Measurements from ENCODE around the gene FTH1. TPM values are rescaled to one million over a fixed set of nuclear protein-coding genes. Genes with fewer than 3 reads are reported as not detected.

The FTH1 gene
- total RNA-seq, 2 donors from 2014 or later: 5,286 to 5,395 TPM

DNA sequence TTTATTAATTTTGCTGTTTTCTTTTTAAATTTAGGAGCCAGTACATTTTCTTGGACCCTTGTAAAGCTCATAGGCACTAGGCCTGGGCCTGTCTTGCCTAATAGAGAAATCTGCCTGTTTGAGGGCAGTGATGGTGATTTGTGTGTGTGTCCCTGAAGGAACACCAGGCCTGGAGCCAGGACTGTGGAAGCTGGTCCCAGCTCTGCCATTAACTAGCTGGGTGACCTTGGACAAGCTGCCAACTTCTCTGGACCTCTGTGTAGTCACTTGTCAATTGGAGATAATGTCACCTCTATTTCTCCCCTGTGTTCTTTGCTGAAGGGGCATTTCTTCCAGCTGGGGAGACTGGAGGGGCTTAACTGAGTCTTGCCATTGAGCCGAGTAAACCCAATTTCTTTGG lies 16.0 kb upstream of the FTH1 start:
- TF ChIP-seq, protein P1, sequence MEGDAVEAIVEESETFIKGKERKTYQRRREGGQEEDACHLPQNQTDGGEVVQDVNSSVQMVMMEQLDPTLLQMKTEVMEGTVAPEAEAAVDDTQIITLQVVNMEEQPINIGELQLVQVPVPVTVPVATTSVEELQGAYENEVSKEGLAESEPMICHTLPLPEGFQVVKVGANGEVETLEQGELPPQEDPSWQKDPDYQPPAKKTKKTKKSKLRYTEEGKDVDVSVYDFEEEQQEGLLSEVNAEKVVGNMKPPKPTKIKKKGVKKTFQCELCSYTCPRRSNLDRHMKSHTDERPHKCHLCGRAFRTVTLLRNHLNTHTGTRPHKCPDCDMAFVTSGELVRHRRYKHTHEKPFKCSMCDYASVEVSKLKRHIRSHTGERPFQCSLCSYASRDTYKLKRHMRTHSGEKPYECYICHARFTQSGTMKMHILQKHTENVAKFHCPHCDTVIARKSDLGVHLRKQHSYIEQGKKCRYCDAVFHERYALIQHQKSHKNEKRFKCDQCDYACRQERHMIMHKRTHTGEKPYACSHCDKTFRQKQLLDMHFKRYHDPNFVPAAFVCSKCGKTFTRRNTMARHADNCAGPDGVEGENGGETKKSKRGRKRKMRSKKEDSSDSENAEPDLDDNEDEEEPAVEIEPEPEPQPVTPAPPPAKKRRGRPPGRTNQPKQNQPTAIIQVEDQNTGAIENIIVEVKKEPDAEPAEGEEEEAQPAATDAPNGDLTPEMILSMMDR (IDR thresholded peaks at IDR 0.05): no peak
- Histone ChIP-seq H3K9me3 (no peaks in the 10 kb centered on the region), H3K27ac (no peak overlapping the region), H3K9ac (ENCODE audit: low read depth in 2 of 2, low read length in 2 of 2) (no peak overlapping the region), H3K4me1 (no peaks in the 10 kb centered on the region), H3K36me3 (no peaks in the 10 kb centered on the region), H3K27me3 (no peaks in the 10 kb centered on the region), H3K4me3 (no peak overlapping the region)
- intact Hi-C loops (cut with DNase I): no loop called here
- no peak for DNase-seq

DNA sequence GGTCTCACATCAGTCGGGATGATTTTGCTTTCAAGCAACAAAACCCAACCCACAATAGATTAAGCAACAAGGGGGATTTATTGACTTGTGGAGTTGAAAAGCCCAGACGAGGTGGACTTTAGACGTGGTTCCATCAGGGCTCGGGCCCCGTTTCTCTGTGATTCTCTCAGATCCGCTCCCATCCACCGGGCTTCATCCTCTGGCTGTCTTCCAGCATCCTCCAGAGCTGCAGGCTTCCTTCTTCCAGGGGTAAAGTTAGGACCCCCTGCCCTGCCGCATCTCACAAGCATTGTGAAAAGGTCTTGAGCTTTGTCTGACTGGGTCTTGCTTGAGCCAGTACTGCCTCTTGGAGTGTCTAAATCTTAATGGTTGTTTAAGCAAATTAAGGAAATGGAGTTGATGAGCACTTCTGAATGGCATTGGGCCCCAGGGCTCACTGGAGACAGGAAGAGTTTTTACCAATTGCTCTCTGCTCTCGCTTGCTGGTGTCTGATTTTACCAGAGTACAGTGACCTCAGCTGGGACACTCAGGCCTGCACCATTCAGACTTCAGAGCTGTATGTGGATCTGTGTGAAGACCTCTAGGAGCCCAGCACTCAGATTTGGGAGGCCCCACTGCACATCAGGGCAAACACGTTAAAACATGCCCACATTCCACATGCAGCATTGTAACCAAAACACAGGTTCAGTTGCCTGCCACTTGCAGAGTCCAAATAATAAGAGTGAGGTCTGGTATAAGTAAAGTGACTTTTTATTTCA lies 13.5 kb upstream of the FTH1 start:
- H3K9ac ChIP-seq (ENCODE audit: low read depth in 2 of 2, low read length in 2 of 2): no peak overlapping the region
- intact Hi-C loops (cut with DNase I): no loop called here
- DNase-seq: no peak
- H3K9me3 ChIP-seq: no peaks in the 10 kb centered on the region
- peaks cover 4% of the 10 kb centered on the region for H3K4me1 ChIP-seq
- TF ChIP-seq, protein P1 (IDR thresholded peaks at IDR 0.05): no peak
- no peak overlapping the region for H3K4me3 ChIP-seq
- H3K36me3 ChIP-seq: no peaks in the 10 kb centered on the region
- H3K27me3 ChIP-seq: no peaks in the 10 kb centered on the region
- no peak overlapping the region for H3K27ac ChIP-seq

DNA sequence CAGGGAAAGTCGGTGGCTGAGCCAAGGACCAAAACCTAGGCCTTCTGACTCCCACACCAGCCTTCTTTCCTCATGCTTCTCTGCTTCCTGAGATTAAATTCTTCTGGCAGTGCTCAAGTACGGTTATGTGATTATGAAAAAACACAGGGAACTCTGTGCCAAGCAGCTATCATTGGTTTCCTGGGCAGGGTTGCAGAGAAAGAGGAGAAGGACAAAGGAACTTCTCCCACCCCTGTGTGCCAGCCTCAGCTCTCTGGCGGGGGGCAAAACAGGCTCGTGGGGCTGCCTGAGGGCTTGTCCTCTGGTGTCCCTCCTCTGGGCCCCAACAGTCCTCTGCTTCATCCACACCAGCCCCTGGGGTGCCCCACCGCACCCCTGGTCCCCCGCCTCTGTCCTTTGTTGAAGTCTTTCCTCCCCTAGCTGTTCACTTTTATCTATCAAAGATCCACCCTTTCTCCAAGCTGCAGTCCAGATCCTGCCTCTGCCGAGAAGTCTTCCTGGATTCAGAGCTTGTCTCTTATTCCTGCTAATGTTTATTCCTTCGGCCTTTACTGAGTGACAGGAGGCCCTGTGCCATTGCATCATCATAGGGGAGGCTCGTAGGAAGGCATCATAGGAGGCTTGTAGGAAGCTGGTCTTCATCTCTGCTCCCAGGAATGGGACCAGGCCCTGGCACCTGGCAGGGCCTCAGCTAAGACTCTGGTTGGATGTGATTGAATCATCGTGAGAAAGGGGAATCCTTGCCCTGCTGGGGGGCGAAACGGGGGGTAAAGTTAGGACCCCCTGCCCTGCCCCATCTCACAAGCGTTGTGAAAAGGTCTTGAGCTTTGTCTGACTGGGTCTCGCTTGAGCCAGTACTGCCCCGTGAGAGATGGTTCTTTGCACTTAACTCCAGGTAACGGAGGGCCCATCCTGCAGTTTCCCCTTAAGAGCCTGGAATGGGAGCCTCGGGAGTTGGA lies 11.5 kb upstream of the FTH1 start:
- no peak overlapping the region for H3K4me3 ChIP-seq
- intact Hi-C loops (cut with DNase I): no loop called here
- no peak for DNase-seq

DNA sequence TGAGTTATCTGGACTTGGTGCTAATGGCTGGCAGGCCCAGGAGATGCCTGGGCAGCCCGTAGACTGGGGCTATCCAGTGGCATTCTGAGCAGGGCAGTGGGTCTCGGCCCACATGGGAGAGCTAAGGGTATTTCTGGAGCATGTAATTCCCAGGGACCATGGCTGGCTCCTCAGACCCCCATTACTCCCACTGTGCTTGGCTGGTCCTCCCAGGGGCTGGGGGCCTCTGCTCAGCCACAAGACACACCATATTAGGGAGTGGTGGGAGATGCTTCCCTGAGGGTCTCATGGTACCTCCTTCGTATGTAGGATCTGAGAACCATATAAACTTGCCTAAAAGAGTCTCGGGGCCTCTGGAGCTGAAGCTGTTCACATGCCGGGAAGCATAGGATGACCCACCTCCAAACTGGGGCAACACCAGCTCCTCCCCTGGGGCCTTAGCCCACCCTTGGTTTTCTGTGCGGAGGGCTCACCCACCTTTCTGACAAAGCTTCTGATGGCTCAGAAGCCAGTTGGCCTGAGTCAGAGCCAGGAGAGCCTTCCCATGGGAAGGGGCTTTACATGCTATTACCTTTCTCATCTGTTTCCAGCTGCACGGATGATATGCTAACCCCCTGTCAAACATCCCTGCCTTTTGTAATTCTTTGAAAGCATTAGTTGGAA lies 9.5 kb upstream of the FTH1 start:
- intact Hi-C loops (cut with DNase I): no loop called here
- Histone ChIP-seq H3K27me3 (no peaks in the 10 kb centered on the region), H3K27ac (no peak overlapping the region), H3K9me3 (no peaks in the 10 kb centered on the region), H3K4me3 (no peak overlapping the region), H3K9ac (ENCODE audit: low read depth in 2 of 2, low read length in 2 of 2) (no peak overlapping the region), H3K4me1 (peaks cover 28% of the 10 kb centered on the region), H3K36me3 (no peaks in the 10 kb centered on the region)
- TF ChIP-seq, protein P1 (IDR thresholded peaks at IDR 0.05): no peak
- DNase-seq: no peak

More for the DNA sequence above, 11.5 kb upstream of the FTH1 start:
- TF ChIP-seq, protein P1 (IDR thresholded peaks at IDR 0.05): no peak
- no peaks in the 10 kb centered on the region for H3K36me3 ChIP-seq
- no peak overlapping the region for H3K9ac ChIP-seq (ENCODE audit: low read depth in 2 of 2, low read length in 2 of 2)
- peaks cover 9% of the 10 kb centered on the region for H3K4me1 ChIP-seq
- H3K27ac ChIP-seq: no peak overlapping the region
- H3K9me3 ChIP-seq: no peaks in the 10 kb centered on the region
- H3K27me3 ChIP-seq: no peaks in the 10 kb centered on the region

DNA sequence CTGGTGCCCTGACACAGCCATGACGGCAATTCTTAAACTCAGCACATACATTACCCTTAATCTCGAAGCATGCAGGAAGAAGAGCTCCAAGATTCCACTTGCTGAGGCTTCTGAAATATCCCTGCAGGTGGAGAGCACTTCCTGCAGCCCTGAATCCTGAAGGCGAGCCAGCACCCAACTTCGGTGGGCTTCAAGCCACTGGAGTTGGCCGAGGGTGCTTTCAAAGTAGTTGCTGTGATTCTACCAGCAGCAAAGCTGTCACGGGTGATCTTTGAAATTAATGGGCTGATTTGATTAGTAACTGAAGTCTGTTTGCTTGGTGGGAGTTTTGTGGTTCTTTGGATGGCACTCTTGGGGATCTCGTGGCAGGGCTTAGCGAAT lies 9.0 kb upstream of the FTH1 start:
- Histone ChIP-seq H3K4me3 (no peak overlapping the region), H3K27me3 (no peaks in the 10 kb centered on the region), H3K9me3 (no peaks in the 10 kb centered on the region), H3K27ac (no peak overlapping the region), H3K4me1 (peaks cover 28% of the 10 kb centered on the region), H3K36me3 (no peaks in the 10 kb centered on the region), H3K9ac (ENCODE audit: low read depth in 2 of 2, low read length in 2 of 2) (no peak overlapping the region)
- no peak for DNase-seq
- TF ChIP-seq, protein P1 (IDR thresholded peaks at IDR 0.05): no peak
- intact Hi-C loops (cut with DNase I): no loop called here

Data from colonic mucosa (tissue), 4 donors.